GM19099 (cell line): Measurements from ENCODE around the gene C19orf12.

ENCODE experiments used
- POLR2A ChIP-seq: IDR thresholded peaks from 3 replicates; pipeline ENCODE4 v1.6.1; 2011; ENCODE audit warnings: low read depth; ENCODE audit not compliant: insufficient read length; ENCODE audit errors: extremely low read depth

C19orf12 gene

GRCh38 chr19:29665826-29666577, 49.1 kb downstream of the C19orf12 start:
- TF ChIP-seq POLR2A = no peak

- peak; percentile 43 for TF ChIP-seq POLR2A
Measured at GRCh38 chr19:29665215-29665825, 49.7 kb downstream of the C19orf12 start, which contains the start of gene PLEKHF1. Gene PLEKHF1 (plus strand): TSS chr19:29665461. CDS start chr19:29673840, 8,379 bp downstream.

- TF ChIP-seq POLR2A = no peak
Measured at GRCh38 chr19:29664753-29665214, 50.3 kb downstream of the C19orf12 start.

GRCh38 chr19:29663861-29664752, 51.0 kb downstream of the C19orf12 start:
- no peak for TF ChIP-seq POLR2A

GRCh38 chr19:29662604-29663404, 52.3 kb downstream of the C19orf12 start:
- no peak for TF ChIP-seq POLR2A

GRCh38 chr19:29662278-29662603, 52.8 kb downstream of the C19orf12 start:
- no peak for TF ChIP-seq POLR2A

- TF ChIP-seq POLR2A = no peak
Measured at GRCh38 chr19:29660835-29661234, 54.2 kb downstream of the C19orf12 start.

GRCh38 chr19:29658221-29658991, 56.7 kb downstream of the C19orf12 start:
- no peak for TF ChIP-seq POLR2A

- no peak for TF ChIP-seq POLR2A
Measured at GRCh38 chr19:29655648-29656335, 59.3 kb downstream of the C19orf12 start.

- TF ChIP-seq POLR2A = no peak
Measured at GRCh38 chr19:29653398-29653797, 61.7 kb downstream of the C19orf12 start.

- TF ChIP-seq POLR2A = no peak
Measured at GRCh38 chr19:29651622-29652394, 63.3 kb downstream of the C19orf12 start.

- no peak for TF ChIP-seq POLR2A
Measured at GRCh38 chr19:29650772-29651387, 64.2 kb downstream of the C19orf12 start.
